ENCODE results near the gene ATXN1.

- no peak for TF ChIP-seq ZSCAN5A (tag by site-specific recombination; IDR thresholded peaks at IDR 0.05)
- no peak for TF ChIP-seq ZNF114 (tag by site-specific recombination; IDR thresholded peaks at IDR 0.05)
Measured at GRCh38 chr6:16594849-16595248, 166.4 kb downstream of the ATXN1 start.
